HG03342 (cell line): ENCODE measurements around the gene INCA1.

Experiments
- ATAC-seq: cut with Tn5 transposase; IDR thresholded peaks from one replicate; pipeline ENCODE4 v1.9.1; 2021; ENCODE audit warnings: mild to moderate bottlenecking, moderate library complexity; ENCODE audit not compliant: unreplicated experiment

INCA1 gene

DNA sequence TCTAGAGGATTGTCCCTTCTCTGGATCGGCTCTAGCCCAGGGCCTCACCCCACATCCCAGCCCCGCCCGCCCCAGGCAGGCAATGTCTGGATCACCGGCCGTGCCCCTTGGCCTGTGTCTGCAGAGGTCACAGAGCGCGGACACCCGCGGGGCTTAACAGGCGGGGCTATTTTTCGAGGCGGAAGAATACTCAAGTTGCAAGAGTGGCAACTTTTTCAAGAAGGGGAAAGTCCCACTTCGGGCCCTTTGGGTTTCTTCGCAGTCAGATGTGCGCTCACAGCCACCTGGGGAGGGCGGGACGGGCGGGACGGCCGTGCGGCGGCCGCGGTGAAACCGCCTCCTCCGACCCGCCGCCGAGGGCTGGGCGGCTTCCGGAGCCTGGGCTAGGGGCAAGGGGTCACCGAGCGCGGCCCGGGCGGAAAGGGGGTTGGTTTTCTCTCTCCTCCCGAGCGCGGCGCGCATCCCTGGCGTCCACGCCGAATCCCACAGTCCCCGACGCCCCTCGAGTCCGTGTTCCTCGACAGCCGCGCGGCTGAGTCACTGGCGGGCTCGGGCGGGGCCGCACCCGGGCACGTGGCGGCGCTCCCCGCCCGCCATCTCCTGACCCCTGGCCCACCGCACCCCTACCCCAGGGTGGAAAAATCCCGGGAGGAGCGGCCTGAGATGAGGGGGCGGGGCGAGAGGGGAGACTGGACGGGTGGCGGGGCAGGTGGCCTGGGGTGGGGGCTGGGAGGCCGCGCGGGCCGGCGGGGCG is 47.8 kb downstream of the INCA1 start:
- peak; percentile 24 for ATAC-seq

DNA sequence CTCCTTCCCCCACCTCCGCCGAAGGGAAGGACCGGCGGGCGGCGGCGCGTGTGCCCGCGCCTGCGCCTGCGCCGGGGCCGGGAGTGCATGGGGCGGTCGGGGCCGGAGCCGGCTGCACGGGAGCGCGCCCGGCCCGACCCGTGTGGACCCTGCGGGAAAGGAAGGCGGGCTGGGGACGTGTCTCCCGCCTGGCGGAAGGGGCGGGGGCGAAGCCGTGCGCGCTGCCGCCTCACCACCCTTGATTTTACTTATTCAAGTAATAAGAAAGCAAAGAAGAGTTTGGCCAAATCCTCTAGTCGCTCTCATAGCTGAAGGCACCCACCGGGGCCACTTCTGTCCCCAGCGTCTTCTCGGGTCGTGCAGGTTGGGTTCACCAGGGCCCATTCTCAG is 48.4 kb downstream of the INCA1 start:
- peak; percentile 29 for ATAC-seq

- ATAC-seq = peak; percentile 21
These were observed 49.0 kb downstream of the INCA1 start, which contains the start of gene PFN1 for GRCh38 chr17:4948166-4948930. Gene PFN1, minus strand, starts transcription at chr17:4948530. Its CDS starts 136 bp downstream, at chr17:4948394.

GRCh38 chr17:4947411-4948165 is 49.7 kb downstream of the INCA1 start:
- ATAC-seq = no peak

DNA sequence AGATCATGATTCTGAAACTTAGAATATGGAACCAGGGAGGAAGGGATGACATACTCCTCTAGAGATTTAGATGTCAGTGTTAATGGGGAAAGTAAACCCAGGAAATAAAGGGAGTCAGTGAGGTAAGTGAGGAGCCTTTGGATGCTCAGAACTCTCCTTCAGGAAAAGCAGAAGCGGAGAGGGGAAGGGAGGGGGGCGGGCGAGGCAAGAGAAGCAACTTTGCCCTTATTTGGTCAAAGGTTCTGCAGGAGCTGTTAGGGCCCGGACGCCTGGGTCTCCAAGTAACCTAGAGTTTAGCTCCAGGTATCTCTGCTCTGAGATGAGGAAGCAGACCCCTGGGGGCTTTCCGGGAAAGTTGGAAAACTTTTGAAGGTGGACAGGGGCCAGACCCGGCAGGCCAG is 50.3 kb downstream of the INCA1 start:
- ATAC-seq = no peak

DNA sequence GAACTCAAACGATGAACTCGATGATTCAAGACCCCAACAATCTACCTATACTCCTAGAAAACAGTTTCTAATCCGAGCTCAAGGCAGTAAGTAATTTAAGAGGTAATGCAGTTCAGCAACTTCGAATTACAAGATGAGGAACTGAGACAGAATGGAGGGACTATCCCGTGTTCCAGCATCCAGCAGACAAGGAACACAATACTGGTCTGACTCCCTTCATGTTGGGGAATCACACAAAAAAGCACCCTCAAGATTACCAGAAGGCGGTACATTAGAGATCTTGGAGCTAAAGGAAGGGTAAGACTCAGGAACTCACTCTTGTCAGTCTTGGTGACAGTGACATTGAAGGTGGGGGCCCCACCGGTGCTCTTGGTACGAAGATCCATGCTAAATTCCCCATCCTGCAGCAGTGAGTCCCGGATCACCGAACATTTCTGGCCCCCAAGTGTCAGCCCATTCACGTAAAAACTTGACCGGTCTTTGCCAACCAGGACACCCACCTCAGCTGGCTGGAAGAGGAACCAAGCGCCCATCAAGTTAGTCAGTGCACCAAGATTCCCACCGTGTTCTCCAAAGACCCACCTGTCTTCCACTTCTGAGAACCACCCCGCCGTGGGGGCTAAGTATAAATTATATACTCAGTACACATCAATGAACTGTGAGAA is 50.9 kb downstream of the INCA1 start:
- ATAC-seq = no peak

- no peak for ATAC-seq
These were observed 51.4 kb downstream of the INCA1 start for GRCh38 chr17:4945944-4946280.

GRCh38 chr17:4945176-4945943 is 52.0 kb downstream of the INCA1 start:
- ATAC-seq = no peak

GRCh38 chr17:4944554-4945175 is 52.7 kb downstream of the INCA1 start:
- ATAC-seq = no peak

- no peak for ATAC-seq
These were observed 53.2 kb downstream of the INCA1 start for GRCh38 chr17:4944163-4944553.

- no peak for ATAC-seq
These were observed 54.4 kb downstream of the INCA1 start for GRCh38 chr17:4942760-4943508.

DNA sequence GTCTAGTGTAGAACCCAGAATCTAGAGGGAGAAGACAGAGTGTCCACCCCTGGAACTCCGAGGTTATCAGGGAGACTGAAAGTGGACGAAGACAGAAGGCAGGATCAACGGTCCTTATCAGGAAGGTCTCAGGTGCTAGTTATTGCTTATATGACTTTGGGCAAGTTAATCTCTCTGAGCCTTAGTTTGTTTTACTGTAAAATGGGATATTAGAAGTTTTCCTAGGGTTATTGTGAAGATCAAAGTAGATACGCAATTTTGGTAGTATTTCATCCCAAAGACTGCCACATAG is 56.1 kb downstream of the INCA1 start:
- ATAC-seq = no peak

GRCh38 chr17:4940555-4941318 is 56.6 kb downstream of the INCA1 start:
- ATAC-seq = no peak

- ATAC-seq = peak; percentile 72
These were observed 57.3 kb downstream of the INCA1 start, which contains the start of the genes RNF167 and SLC25A11 for GRCh38 chr17:4939796-4940554. Gene RNF167, plus strand, starts transcription at chr17:4940268. Its CDS starts 642 bp downstream, at chr17:4940910. Gene SLC25A11, minus strand, starts transcription at chr17:4940046. Its CDS starts 136 bp downstream, at chr17:4939910.

DNA sequence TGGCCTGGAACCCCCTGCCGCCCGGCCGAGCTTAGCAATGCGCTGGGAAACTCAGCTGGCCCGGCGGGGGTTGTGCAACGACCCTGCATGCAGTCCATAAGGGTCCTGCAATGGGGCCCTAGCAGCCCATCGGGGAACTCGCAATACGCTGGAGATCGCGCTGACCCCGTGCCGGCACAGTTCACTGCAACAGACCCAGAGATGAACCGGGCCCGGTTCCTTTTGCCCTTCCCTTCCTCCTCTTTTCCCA is 57.9 kb downstream of the INCA1 start:
- peak; percentile 5 for ATAC-seq

- ATAC-seq = no peak
These were observed 58.4 kb downstream of the INCA1 start for GRCh38 chr17:4938688-4939545.
